Osteocyte (in vitro differentiated cells): Measurements from ENCODE around the gene TPM1. TPM values are rescaled to one million over a fixed set of nuclear protein-coding genes. Genes with fewer than 3 reads are reported as not detected.

Experiments
- DNase-seq: peaks from one replicate; pipeline ENCODE4 v3.0.0; 2021; ENCODE audit warnings: mixed read lengths; ENCODE audit not compliant: unreplicated experiment; ENCODE audit errors: extremely low spot score
- H3K27ac Mint-ChIP-seq: one replicate; pipeline ENCODE4 v1.8.0; 2021; ENCODE audit warnings: mild to moderate bottlenecking, mixed read lengths; ENCODE audit not compliant: unreplicated experiment
- H3K27me3 Mint-ChIP-seq: one replicate; pipeline ENCODE4 v1.8.0; 2021; ENCODE audit warnings: mixed read lengths; ENCODE audit not compliant: unreplicated experiment
- H3K36me3 Mint-ChIP-seq: one replicate; pipeline ENCODE4 v1.8.0; 2021; ENCODE audit warnings: mixed read lengths; ENCODE audit not compliant: unreplicated experiment
- H3K4me1 Mint-ChIP-seq: one replicate; pipeline ENCODE4 v1.8.0; 2021; ENCODE audit warnings: mixed read lengths; ENCODE audit not compliant: unreplicated experiment
- H3K4me3 Mint-ChIP-seq: one replicate; pipeline ENCODE4 v1.8.0; 2021; ENCODE audit warnings: mild to moderate bottlenecking, moderate library complexity, mixed read lengths; ENCODE audit not compliant: unreplicated experiment
- H3K9me3 Mint-ChIP-seq: one replicate; pipeline ENCODE4 v1.8.0; 2021; ENCODE audit warnings: mixed read lengths; ENCODE audit not compliant: unreplicated experiment
- CTCF ChIP-seq: fragments of 200-600 bp; sonication (generic); IDR thresholded peaks from 2 replicates; pipeline ENCODE4 v1.5.0; 2021; ENCODE audit warnings: antibody characterized with exemption, mild to moderate bottlenecking, moderate library complexity
- total RNA-seq: library from RNA; stranded (reverse); gene quantifications from 2 replicates; pipeline ENCODE4 v1.2.1, GENCODE V29; 2021

Gene TPM1
- total RNA-seq, 1 donor from 2014 or later: 1,747 TPM

- H3K27me3 Mint-ChIP-seq: no peaks in the 10 kb centered on the region
- H3K27ac Mint-ChIP-seq: peak overlapping the region; percentile 99
- H3K4me3 Mint-ChIP-seq: peak overlapping the region; percentile 99
- H3K36me3 Mint-ChIP-seq: peaks cover 41% of the 10 kb centered on the region
- peaks cover 60% of the 10 kb centered on the region for H3K4me1 Mint-ChIP-seq
- DNase-seq: no peak
- TF ChIP-seq CTCF: no peak
- no peaks in the 10 kb centered on the region for H3K9me3 Mint-ChIP-seq
Measured at GRCh38 chr15:63044645-63045464, 2.3 kb downstream of the TPM1 start.

GRCh38 chr15:63045465-63045840 lies 2.9 kb downstream of the TPM1 start:
- peaks cover 45% of the 10 kb centered on the region for H3K36me3 Mint-ChIP-seq

GRCh38 chr15:63045879-63046278 lies 3.3 kb downstream of the TPM1 start:
- Mint-ChIP-seq H3K36me3 (peaks cover 47% of the 10 kb centered on the region), H3K27me3 (no peaks in the 10 kb centered on the region), H3K4me3 (peak overlapping the region; percentile 99), H3K9me3 (no peaks in the 10 kb centered on the region), H3K4me1 (peaks cover 65% of the 10 kb centered on the region), H3K27ac (peak overlapping the region; percentile 99)
- DNase-seq: no peak
- TF ChIP-seq CTCF: no peak

More at GRCh38 chr15:63045465-63045840, 2.9 kb downstream of the TPM1 start:
- DNase-seq: no peak
- Mint-ChIP-seq H3K4me1 (peaks cover 64% of the 10 kb centered on the region), H3K9me3 (no peaks in the 10 kb centered on the region), H3K27me3 (no peaks in the 10 kb centered on the region), H3K27ac (peak overlapping the region; percentile 99), H3K4me3 (peak overlapping the region; percentile 99)
- TF ChIP-seq CTCF: no peak

- H3K36me3 Mint-ChIP-seq: peaks cover 57% of the 10 kb centered on the region
- TF ChIP-seq CTCF: no peak
- H3K4me1 Mint-ChIP-seq: peaks cover 66% of the 10 kb centered on the region
- H3K27me3 Mint-ChIP-seq: no peaks in the 10 kb centered on the region
- H3K27ac Mint-ChIP-seq: peak overlapping the region; percentile 99
- peak overlapping the region; percentile 99 for H3K4me3 Mint-ChIP-seq
- DNase-seq: no peak
- no peaks in the 10 kb centered on the region for H3K9me3 Mint-ChIP-seq
Measured at GRCh38 chr15:63046917-63047760, 4.6 kb downstream of the TPM1 start.

GRCh38 chr15:63047792-63048114 lies 5.2 kb downstream of the TPM1 start:
- no peak for DNase-seq
- Mint-ChIP-seq H3K27me3 (no peaks in the 10 kb centered on the region), H3K36me3 (peaks cover 59% of the 10 kb centered on the region), H3K9me3 (no peaks in the 10 kb centered on the region), H3K4me3 (peak overlapping the region; percentile 99), H3K27ac (peak overlapping the region; percentile 99), H3K4me1 (peaks cover 73% of the 10 kb centered on the region)
- TF ChIP-seq CTCF: no peak
